ENCODE results near the gene COL4A5.

DNA sequence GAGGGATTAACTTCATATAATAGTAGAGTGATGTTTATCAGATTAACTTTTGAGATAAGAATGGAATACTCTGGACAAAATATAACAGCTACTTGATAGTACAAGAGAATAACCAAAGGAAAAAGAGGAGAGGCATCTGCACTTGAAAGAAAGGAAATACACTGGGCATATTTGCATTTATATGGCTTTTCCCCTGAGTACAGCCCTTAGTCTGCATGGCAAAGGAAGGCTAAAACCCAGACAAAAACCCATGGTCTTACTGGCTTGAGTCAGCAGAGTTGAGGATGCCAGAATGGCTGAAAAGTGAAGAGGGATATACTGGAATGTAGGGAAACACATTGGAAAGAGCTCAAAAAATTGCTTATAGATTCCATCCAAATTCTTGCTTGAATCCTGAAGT, 101.6 kb downstream of the COL4A5 start:
- TF ChIP-seq, protein P1, sequence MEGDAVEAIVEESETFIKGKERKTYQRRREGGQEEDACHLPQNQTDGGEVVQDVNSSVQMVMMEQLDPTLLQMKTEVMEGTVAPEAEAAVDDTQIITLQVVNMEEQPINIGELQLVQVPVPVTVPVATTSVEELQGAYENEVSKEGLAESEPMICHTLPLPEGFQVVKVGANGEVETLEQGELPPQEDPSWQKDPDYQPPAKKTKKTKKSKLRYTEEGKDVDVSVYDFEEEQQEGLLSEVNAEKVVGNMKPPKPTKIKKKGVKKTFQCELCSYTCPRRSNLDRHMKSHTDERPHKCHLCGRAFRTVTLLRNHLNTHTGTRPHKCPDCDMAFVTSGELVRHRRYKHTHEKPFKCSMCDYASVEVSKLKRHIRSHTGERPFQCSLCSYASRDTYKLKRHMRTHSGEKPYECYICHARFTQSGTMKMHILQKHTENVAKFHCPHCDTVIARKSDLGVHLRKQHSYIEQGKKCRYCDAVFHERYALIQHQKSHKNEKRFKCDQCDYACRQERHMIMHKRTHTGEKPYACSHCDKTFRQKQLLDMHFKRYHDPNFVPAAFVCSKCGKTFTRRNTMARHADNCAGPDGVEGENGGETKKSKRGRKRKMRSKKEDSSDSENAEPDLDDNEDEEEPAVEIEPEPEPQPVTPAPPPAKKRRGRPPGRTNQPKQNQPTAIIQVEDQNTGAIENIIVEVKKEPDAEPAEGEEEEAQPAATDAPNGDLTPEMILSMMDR (IDR thresholded peaks at IDR 0.05; ENCODE audit: low read depth, low read length, missing input control): no peak
- TF ChIP-seq, protein P2, sequence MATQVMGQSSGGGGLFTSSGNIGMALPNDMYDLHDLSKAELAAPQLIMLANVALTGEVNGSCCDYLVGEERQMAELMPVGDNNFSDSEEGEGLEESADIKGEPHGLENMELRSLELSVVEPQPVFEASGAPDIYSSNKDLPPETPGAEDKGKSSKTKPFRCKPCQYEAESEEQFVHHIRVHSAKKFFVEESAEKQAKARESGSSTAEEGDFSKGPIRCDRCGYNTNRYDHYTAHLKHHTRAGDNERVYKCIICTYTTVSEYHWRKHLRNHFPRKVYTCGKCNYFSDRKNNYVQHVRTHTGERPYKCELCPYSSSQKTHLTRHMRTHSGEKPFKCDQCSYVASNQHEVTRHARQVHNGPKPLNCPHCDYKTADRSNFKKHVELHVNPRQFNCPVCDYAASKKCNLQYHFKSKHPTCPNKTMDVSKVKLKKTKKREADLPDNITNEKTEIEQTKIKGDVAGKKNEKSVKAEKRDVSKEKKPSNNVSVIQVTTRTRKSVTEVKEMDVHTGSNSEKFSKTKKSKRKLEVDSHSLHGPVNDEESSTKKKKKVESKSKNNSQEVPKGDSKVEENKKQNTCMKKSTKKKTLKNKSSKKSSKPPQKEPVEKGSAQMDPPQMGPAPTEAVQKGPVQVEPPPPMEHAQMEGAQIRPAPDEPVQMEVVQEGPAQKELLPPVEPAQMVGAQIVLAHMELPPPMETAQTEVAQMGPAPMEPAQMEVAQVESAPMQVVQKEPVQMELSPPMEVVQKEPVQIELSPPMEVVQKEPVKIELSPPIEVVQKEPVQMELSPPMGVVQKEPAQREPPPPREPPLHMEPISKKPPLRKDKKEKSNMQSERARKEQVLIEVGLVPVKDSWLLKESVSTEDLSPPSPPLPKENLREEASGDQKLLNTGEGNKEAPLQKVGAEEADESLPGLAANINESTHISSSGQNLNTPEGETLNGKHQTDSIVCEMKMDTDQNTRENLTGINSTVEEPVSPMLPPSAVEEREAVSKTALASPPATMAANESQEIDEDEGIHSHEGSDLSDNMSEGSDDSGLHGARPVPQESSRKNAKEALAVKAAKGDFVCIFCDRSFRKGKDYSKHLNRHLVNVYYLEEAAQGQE (IDR thresholded peaks at IDR 0.05): no peak
- TF ChIP-seq RAD21 (IDR thresholded peaks at IDR 0.05) (no peak), TAF1 (conservative IDR thresholded peaks at IDR 0.05) (no peak), EGR1 (IDR thresholded peaks at IDR 0.05; ENCODE audit: low read depth in 2 of 2) (no peak), RXRA (IDR thresholded peaks at IDR 0.05) (no peak)
- TF ChIP-seq, protein P3, sequence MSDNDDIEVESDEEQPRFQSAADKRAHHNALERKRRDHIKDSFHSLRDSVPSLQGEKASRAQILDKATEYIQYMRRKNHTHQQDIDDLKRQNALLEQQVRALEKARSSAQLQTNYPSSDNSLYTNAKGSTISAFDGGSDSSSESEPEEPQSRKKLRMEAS (IDR thresholded peaks at IDR 0.05): no peak
- TF ChIP-seq, protein P4, sequence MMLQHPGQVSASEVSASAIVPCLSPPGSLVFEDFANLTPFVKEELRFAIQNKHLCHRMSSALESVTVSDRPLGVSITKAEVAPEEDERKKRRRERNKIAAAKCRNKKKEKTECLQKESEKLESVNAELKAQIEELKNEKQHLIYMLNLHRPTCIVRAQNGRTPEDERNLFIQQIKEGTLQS (IDR thresholded peaks at IDR 0.05): no peak
- TF ChIP-seq, protein P5, sequence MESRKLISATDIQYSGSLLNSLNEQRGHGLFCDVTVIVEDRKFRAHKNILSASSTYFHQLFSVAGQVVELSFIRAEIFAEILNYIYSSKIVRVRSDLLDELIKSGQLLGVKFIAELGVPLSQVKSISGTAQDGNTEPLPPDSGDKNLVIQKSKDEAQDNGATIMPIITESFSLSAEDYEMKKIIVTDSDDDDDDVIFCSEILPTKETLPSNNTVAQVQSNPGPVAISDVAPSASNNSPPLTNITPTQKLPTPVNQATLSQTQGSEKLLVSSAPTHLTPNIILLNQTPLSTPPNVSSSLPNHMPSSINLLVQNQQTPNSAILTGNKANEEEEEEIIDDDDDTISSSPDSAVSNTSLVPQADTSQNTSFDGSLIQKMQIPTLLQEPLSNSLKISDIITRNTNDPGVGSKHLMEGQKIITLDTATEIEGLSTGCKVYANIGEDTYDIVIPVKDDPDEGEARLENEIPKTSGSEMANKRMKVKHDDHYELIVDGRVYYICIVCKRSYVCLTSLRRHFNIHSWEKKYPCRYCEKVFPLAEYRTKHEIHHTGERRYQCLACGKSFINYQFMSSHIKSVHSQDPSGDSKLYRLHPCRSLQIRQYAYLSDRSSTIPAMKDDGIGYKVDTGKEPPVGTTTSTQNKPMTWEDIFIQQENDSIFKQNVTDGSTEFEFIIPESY (IDR thresholded peaks at IDR 0.05): no peak
